GM21576 (cell line): Measurements from ENCODE around the gene GARRE1.

Experiments
- ATAC-seq: cut with Tn5 transposase; IDR thresholded peaks from one replicate; pipeline ENCODE4 v1.9.1; 2021; ENCODE audit warnings: mild to moderate bottlenecking, moderate library complexity; ENCODE audit not compliant: unreplicated experiment

GARRE1 gene

GRCh38 chr19:34288381-34288780, 34.0 kb downstream of the GARRE1 start:
- no peak for ATAC-seq

DNA sequence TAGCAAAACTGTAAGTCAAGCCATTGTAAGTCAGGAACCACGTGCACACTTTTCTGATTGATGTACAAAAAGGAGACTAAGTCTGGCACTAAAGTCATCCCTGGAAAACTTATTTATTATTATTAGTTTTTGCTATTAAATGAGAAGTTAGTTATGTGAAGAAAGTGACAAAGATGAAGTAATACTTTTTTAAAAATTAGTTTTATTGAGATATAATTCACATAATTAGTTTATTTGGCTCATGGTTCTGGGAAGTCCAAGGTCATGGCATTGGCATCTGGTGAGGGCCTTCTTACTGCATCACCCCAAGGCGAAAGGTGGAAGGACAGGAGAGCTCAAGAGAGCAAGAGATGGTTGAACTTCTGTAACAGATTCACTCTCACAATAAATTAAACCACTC, 36.9 kb downstream of the GARRE1 start:
- no peak for ATAC-seq

DNA sequence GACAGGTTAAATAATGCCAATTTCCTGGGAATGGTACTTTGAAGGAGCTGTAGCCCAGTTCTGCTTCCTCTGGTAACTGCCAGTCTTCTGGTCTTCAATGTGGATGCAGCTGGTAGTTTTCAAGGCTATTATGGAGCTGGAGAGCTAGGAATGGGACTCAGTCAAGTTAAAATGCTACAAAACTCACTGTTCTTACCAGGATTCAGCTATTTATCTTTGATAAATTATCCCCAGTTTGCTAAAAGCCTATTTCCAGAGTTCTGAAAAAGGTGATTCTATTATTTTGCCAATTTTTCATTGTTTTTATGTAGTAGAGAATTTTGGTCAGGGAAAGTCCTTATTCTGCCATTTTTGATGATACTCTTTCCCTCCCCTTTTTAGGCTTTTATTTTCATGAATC, 40.7 kb downstream of the GARRE1 start:
- ATAC-seq, result no peak

GRCh38 chr19:34298891-34299520, 44.7 kb downstream of the GARRE1 start:
- no peak for ATAC-seq

DNA sequence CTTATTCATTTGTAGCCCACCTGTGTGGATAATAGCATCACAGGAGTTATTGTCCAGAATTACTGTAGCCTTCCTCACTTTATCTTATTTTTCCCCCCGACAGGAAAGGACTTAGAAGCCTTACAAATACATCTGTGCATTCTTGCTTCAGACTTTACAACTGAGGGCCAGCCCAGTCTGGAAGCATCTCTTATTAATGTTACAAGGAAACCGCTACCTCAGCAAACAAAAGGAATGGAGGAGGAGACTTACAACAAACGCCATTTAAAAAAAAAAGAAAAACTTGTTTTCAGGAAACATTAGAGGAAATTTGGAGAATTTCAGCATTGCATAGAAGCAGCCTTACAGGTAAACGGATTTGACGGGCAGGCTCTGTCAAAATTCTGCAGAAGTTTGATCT, 45.2 kb downstream of the GARRE1 start:
- ATAC-seq, result no peak

DNA sequence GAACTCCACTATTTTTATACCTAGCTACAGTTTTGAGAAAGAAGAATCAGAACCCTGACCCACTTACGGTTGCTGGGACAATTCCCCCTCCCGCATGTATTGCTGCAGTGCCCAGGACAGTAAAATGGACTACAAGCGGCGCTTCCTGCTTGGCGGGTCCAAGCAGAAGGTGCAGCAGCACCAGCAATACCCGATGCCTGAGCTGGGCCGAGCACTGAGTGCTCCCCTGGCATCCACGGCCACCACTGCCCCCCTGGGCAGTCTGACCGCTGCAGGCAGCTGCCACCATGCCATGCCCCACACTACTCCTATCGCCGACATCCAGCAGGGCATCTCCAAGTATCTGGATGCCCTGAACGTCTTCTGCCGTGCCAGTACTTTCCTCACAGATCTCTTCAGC, 46.0 kb downstream of the GARRE1 start:
- ATAC-seq, result no peak

DNA sequence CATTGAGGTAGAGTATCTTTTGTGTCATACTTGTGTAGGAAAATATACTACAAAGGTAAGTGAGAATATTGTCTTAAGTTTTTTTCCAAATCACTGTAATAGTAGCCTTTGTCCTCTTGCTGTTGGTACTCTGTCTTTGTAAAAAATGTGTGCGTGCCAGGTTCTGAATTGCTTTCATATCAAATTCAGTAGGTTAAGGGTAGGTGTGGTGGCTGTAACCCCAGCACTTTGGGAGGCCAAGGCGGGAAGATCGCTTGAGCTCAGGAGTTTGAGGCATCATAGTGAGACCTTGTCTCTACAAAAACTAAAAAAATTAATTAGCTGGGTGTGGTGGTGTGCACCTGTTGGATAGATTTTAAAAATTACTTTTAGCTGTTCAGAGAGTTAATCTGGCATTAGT, 46.6 kb downstream of the GARRE1 start:
- no peak for ATAC-seq
